ENCODE results near the gene CYP2U1.

DNA sequence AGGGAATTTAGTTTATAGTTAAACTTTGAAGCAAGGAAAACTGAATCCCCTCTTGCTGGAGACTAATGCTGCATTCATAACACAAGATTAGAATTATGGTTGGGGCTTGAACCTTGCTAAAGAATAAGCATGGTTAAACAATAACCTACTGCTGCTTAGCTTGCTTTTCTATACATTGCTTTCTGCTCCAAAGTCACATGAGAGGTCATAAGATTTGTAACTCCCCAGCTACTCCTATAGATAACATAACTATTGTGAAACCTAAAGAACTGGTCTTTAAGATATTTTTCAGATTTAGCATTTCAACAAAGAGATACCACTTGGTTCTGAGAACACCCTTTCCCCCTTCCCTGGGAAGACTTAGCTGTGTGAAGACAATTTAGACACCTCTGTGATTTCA is 41.3 kb downstream of the CYP2U1 start:
- TF ChIP-seq, protein P1, sequence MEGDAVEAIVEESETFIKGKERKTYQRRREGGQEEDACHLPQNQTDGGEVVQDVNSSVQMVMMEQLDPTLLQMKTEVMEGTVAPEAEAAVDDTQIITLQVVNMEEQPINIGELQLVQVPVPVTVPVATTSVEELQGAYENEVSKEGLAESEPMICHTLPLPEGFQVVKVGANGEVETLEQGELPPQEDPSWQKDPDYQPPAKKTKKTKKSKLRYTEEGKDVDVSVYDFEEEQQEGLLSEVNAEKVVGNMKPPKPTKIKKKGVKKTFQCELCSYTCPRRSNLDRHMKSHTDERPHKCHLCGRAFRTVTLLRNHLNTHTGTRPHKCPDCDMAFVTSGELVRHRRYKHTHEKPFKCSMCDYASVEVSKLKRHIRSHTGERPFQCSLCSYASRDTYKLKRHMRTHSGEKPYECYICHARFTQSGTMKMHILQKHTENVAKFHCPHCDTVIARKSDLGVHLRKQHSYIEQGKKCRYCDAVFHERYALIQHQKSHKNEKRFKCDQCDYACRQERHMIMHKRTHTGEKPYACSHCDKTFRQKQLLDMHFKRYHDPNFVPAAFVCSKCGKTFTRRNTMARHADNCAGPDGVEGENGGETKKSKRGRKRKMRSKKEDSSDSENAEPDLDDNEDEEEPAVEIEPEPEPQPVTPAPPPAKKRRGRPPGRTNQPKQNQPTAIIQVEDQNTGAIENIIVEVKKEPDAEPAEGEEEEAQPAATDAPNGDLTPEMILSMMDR (conservative IDR thresholded peaks at IDR 0.05; ENCODE audit: low read length): no peak
- TF ChIP-seq EZH2phosphoT487 (IDR thresholded peaks at IDR 0.05; ENCODE audit: borderline replicate concordance, low read depth, low read length): no peak

All from OCI-LY7 (cell line).